ENCODE results near the gene SMIM38.

Gene SMIM38

DNA sequence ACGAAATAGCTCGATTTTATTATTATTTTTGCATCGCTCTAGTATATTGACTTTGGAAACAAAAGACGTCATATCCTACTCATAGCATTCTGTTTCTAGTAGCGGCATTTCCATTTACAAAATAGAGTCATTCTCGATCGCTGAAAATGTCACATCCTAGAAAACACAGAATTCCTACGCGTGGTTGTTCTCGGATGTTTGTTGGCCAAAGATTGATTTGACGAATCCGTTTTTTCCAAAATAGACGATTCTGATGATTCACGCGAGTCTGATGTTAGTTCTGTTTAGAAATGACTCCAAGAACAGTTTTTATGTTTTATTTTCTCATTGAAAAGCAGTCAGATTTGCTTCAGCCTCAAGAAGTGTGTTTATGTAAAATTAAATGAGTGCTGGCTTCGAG, 47.6 kb downstream of the SMIM38 start:
- DNase-seq (ENCODE audit: low read depth in 2 of 2): no peak

DNA sequence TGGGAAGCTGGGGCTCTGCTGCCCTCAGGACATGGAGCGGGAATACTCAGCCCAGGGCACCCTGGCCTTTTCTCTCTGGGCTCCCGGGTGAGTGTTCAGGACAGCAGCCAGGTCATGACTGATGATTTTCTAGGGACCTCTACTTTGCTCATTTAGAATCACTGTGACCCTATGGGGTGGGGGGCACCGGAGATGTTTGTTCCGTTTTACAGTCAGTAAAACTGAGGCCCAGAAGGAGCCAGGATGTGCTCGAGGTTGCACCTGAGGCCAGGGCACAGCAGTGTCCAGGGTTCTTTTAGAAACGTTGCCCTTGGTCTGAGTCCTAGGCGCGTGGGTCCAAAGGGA, 48.1 kb downstream of the SMIM38 start:
- no peak for DNase-seq (ENCODE audit: low read depth in 2 of 2)

DNA sequence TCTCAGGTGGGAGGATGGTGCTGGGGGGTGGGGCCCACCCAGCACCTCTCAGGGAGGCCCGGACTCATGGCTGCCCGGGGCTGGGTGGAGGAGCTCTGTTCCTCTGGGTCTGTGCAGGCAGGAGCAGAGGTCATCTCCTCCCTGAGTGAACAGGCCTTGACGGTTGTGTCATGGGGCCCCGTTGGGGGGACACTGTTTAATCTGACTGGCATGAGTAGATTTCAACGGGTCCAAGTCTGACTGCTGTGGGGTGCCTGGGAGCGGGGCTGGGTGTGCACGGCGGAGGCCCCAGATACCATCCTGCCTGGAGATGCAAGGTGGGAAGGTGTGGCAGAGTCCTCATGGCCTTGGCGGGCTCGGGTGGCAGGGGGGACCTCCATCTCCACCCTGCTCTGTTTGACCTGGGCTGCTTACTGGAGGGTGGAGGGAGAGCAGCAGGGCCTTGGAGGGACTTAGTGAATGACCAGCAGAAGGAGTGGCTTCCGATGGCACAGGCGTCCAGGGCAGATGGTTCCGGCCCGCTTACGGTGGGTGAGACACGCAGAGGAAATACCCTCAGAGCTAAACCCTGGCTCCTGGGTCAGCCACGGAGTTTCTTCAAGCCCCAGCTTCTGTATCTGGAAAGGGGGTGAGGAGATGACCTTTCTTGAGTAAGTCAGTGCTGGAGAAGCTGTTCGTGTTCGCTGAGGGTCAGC, 48.7 kb downstream of the SMIM38 start:
- DNase-seq (ENCODE audit: low read depth in 2 of 2): no peak

DNA sequence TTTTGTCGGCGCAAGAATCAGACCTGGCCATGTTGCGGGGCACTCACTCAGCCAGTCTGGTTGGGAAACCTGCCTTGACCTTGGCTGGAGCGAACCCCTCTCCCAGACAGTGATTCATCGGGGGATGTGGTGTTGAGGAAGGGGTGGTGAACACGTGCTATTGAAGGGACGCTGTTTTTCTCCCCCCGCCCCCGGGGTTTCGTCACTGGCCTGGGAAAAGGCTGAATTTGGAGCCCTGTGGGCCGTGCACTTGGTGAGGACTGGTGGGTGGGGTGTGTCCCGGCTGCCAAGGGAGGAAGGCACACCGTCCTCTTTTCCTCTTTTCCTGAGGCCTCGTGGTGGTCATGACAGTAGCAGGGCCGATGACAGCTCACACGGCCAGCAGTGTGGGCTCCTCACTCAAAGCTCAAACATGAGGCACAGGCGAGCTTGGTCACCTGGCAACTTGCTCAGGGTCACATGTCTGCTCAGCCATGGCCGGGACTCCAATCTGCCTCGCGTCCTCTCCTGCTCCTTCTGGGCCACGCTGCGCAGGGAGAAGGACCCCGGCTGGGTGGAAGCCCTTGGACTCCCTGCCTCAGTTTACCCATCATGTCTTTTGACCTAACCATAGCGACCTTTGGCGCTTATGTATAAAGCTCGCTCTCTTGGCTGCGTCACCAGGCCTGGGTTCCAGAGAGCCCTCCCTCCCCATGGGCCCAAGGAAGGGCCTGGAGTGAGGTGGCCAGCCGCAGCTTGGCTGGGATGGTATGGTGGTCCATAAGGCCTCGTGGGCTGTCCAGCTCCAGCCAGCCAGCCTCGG, 49.4 kb downstream of the SMIM38 start:
- DNase-seq (ENCODE audit: low read depth in 2 of 2): no peak
